Smooth muscle cell of the pulmonary artery (primary cell): ENCODE data around the gene DISP3. TPM values are rescaled to one million over a fixed set of nuclear protein-coding genes. Genes with fewer than 3 reads are reported as not detected.

Experiments
- total RNA-seq: library from RNA; depleted of rRNA; stranded (reverse); fragments of >200 nt; gene quantifications from 2 replicates; pipeline ENCODE4 v1.2.3, GENCODE V29; 2014

Gene DISP3, protein sequence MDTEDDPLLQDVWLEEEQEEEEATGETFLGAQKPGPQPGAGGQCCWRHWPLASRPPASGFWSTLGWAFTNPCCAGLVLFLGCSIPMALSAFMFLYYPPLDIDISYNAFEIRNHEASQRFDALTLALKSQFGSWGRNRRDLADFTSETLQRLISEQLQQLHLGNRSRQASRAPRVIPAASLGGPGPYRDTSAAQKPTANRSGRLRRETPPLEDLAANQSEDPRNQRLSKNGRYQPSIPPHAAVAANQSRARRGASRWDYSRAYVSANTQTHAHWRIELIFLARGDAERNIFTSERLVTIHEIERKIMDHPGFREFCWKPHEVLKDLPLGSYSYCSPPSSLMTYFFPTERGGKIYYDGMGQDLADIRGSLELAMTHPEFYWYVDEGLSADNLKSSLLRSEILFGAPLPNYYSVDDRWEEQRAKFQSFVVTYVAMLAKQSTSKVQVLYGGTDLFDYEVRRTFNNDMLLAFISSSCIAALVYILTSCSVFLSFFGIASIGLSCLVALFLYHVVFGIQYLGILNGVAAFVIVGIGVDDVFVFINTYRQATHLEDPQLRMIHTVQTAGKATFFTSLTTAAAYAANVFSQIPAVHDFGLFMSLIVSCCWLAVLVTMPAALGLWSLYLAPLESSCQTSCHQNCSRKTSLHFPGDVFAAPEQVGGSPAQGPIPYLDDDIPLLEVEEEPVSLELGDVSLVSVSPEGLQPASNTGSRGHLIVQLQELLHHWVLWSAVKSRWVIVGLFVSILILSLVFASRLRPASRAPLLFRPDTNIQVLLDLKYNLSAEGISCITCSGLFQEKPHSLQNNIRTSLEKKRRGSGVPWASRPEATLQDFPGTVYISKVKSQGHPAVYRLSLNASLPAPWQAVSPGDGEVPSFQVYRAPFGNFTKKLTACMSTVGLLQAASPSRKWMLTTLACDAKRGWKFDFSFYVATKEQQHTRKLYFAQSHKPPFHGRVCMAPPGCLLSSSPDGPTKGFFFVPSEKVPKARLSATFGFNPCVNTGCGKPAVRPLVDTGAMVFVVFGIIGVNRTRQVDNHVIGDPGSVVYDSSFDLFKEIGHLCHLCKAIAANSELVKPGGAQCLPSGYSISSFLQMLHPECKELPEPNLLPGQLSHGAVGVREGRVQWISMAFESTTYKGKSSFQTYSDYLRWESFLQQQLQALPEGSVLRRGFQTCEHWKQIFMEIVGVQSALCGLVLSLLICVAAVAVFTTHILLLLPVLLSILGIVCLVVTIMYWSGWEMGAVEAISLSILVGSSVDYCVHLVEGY (N-terminal part only)
- not detected in 2 replicates for total RNA-seq

DNA sequence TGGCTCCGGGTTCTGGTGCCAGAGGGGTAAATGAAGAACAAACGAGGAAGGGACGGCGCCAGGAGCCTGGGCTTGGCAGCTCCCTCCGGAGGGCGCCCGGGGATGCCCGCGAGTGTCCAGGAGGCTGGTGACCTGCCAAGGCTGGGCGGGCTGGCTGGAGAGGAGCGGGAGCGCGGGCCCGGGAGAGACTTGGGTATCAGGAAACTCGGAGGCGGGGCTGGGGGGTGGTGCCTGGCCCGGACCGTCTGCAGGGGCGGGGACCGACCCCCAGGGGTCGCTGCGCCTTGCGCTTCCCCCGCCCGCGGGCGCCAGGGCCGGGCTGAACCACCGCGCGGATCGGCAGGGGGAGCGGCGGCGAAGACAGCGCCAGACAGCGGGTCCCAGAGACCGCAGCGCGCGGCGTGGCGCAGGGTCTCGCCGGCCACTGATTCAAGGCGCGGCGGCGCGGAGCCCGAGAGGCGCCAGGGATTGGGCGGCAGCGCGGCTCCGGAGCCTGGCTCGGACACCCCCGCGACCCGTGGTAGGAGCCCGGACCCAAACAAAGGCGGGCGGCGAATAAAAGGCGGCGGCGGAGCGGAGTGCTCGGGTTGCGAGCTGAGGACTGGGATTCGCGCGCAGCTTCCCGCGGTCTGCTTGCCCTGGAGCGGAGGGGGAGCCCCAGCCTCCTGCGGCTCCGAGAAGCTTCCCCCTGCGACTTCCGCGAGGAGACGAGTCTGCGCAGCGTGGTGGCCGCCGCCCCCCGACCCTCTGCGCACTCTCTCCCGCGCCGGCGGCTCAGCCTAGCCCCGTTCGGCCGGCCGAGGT lies at the start of gene DISP3:
DISP3 (plus strand) TSS at position 585 of the 804 bp plus-strand sequence. CDS start 21,838 bp downstream, outside the sequence.

Other genes starting within 250 kb of the DISP3 start
- 36.8 and 53.6 TPM in 2 replicates for gene MTOR, start 216.6 kb upstream of the DISP3 start, total RNA-seq
- gene UBIAD1, start 206.0 kb upstream of the DISP3 start, total RNA-seq: 8.1 and 8.6 TPM in 2 replicates
- 1.4 and 3.4 TPM in 2 replicates for gene FBXO2, start 175.3 kb downstream of the DISP3 start, total RNA-seq
- 13.8 and 14.5 TPM in 2 replicates for gene FBXO44, start 175.7 kb downstream of the DISP3 start, total RNA-seq
- gene FBXO6, start 185.0 kb downstream of the DISP3 start, total RNA-seq: 2.9 and 7.4 TPM in 2 replicates
- gene MAD2L2, start 202.0 kb downstream of the DISP3 start, total RNA-seq: 31.2 and 36.8 TPM in 2 replicates
- gene DRAXIN, start 212.6 kb downstream of the DISP3 start, total RNA-seq: 0.69 and 0.72 TPM in 2 replicates